ENCODE data around the gene ALMS1.
"Not testable (repeated sequence)": the region's sequence is repeated elsewhere in the genome, so short reads cannot be mapped to it uniquely, and the experiment has no call there.

Gene ALMS1

GRCh38 chr2:73614105-73614504, 228.5 kb downstream of the ALMS1 start:
- DNase-seq (ENCODE audit: low read depth), result no peak

GRCh38 chr2:73614997-73615396, 229.4 kb downstream of the ALMS1 start:
- DNase-seq (ENCODE audit: low read depth), result no peak

DNA sequence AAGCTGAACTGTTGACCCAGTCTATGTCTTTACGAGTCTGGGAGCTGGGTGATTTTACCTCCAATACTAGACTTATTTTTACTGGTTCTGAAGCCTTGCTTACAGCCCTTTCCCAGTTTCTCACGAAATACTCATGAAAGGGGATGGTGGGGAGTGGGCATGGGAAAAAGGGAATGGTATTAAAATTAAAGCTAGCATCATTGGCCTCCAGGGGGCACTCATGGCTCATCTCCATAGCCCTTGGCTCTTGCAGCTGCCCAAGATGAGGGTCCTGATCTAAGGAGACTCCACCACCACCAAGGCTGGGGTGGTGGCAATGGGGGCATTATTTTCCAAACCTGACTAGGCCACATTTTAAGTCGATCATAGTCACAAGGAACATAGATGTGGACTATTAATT, 234.3 kb downstream of the ALMS1 start:
- DNase-seq (ENCODE audit: low read depth), result not testable (repeated sequence)

DNA sequence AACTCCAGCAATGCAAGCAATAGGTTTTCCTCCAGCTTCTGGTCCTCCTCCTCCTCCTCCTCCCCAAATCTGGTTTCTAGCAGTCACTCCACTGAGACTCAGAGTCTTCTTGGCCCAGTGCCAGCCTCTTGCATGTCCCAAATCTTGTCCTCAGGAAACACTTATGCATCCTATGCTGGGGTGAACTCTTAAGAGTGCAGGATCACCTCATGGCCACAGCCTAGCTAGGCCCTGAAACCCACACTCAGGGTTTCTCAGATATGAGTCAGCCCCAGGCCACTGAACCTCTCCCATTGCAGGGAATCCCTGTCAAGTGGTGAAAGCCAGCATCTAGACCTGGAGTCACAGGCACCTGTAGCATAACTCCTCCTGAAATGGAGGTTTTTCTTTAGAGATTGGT, 238.4 kb downstream of the ALMS1 start:
- not testable (repeated sequence) for DNase-seq (ENCODE audit: low read depth)

GRCh38 chr2:73624625-73625024, 239.0 kb downstream of the ALMS1 start:
- DNase-seq (ENCODE audit: low read depth), result not testable (repeated sequence)

GRCh38 chr2:73626237-73626636, 240.6 kb downstream of the ALMS1 start:
- DNase-seq (ENCODE audit: low read depth), result not testable (repeated sequence)

DNA sequence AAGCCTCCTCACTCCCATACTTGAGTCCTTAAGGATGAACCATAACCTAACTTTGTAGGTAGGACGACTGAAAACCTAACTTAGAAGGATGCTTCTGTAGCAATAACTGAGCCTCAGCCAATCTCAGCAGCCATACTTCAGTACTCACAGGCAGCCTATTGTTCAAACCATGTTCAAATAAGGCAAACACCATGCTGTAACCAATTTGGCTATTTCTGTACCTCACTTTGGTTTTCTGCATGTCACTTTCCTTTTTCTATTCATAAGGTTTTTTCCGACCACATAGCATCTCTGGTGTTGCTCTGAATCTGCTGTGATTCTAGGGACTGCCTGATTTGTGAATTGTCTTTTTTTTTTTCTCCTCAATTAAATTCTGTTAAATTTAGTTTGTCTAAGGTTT, 242.9 kb downstream of the ALMS1 start:
- DNase-seq (ENCODE audit: low read depth), result not testable (repeated sequence)

GRCh38 chr2:73630662-73631266, 245.1 kb downstream of the ALMS1 start:
- DNase-seq (ENCODE audit: low read depth), result not testable (repeated sequence)

GRCh38 chr2:73636977-73637376, 251.3 kb downstream of the ALMS1 start:
- not testable (repeated sequence) for DNase-seq (ENCODE audit: low read depth)

GRCh38 chr2:73638429-73638828, 252.8 kb downstream of the ALMS1 start:
- DNase-seq (ENCODE audit: low read depth), result no peak

GRCh38 chr2:73640511-73640911, 254.9 kb downstream of the ALMS1 start:
- DNase-seq (ENCODE audit: low read depth), result no peak

DNA sequence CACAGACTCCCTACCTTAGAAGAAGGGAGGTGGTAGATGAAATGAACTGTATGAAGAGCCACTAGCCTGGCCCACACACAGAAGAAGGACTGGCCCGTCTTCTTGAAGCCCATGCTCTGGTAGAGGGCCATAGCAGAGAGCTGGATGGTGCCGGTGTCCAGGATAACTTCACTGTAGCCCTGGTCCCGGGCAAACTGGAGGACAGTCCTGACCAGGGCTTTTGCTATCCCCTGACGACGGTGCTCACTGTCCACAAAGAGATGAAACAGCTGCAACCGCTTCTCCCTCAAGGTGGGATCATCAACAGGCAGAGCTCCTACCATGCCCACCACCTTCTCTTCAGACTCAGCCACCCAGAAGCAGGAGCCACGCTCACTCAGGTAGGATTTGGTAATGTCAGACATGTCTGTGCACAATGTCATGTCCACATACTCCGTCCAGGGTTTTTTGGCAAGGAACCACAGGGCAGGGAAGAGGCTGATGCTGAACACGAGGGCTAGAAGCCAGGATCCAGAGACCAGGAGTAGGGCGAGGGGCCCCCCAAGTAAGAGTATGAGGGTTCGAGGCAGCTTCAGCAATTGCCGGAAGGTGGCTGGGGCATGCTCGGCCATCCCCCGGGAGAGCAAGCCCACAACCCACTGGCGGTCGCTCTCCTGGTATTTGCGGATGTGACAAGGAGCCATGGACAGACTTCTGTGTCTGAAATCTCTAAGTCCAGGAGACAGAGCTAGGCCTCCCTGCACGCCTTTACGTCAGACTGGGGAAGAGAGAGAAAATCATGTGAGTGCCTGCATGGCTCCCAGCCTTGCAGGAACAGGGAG, 255.5 kb downstream of the ALMS1 start:
- DNase-seq (ENCODE audit: low read depth), result no peak

DNA sequence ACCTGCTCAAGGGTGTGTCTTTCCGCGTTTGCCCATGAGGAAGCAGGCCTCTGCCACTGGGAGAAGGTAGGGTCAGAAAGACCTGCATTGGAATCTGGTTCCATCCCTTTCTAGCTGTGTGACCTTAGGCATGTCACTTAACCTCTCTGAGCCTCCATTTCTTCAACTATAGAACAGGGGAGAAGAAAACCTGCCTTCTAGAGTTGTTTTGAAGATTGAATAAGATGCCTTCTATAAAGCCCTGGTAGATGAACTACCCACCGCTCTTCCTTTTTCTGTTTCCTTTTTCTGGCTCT, 256.1 kb downstream of the ALMS1 start:
- no peak for DNase-seq (ENCODE audit: low read depth)

DNA sequence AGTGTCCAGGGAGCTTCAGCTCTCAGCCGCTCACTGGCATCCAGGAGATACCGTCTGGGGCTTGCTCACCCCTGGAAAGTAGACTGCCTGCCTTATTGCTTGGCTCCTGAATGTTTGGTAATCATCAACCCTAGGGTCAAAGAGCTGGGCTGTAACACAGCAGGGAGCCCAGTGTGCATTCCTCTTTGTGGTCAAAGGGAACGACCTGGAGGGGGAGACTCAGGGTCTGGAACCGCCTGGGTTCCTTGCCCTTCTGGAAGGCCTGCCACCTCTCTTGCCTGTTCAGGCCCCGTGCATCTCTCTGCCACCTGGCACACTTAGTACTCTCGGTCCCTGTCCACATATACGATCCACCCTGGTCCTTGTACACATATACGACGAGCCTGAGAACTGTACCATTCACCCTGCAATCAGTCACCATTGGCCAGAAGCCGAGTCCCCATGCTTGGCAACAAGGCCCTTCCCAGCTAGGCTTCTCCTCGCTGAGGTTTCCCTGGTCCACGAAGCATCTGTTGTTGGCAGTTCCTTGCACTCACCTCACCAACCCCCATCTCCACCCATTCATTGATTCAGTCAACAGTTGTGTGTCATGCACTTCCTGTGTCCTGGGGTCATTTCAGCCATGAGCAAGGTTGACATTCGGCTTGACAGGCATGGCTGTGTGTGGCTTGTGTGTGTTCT, 256.8 kb downstream of the ALMS1 start, which contains the start of gene NAT8:
Gene NAT8, minus strand, starts transcription at position 85 of the 681 bp plus-strand sequence. CDS start 794 bp downstream, outside the sequence.
- DNase-seq (ENCODE audit: low read depth), result no peak

DNA sequence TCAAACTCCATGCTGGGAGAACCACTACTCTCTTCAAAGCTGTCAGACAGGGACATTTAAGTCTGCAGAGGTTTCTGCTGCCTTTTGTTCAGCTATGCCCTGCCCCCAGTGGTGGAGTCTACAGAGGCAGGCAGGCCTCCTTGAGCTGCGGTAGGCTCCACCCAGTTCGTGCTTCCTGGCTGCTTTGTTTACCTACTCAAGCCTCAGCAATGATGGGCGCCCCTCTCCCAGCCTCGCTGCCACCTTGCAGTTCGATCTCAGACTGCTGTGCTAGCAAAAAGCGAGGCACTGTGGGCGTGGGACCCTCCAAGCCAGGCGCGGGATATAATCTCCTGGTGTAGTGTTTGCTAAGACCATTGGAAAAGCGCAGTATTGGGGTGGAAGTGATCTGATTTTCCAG, 262.1 kb downstream of the ALMS1 start:
- not testable (repeated sequence) for DNase-seq (ENCODE audit: low read depth)

- no peak for DNase-seq (ENCODE audit: low read depth)
These were observed 266.1 kb downstream of the ALMS1 start for GRCh38 chr2:73651591-73652230.

GRCh38 chr2:73652348-73652747, 266.7 kb downstream of the ALMS1 start:
- no peak for DNase-seq (ENCODE audit: low read depth)

DNA sequence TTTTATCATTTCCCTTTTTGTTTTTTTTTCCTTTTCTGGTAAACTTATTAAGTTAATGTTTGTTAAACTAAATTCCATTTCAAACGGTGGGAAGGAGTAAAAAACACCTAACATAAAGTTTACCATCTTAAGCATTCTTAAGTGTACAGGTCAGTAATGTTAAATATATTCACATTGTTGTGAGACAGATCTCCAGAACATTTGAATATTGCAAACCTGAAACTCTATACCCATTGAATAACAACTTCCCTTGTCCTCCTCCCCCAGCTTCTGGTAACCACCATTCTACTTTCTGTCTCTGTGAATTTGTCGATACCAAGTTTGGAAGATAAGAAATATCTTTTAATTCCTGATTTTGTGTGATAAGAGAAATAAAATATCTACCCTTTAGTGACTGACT, 268.5 kb downstream of the ALMS1 start:
- DNase-seq (ENCODE audit: low read depth), result no peak

All from activated T-helper 9 cell treated with anti-CD3 and anti-CD28 coated beads, Interleukin-2, amount 50 U/mL, for 16 hours (primary cell).